HepG2 (cell line): Measurements from ENCODE around the gene ATE1. TPM values are rescaled to one million over a fixed set of nuclear protein-coding genes. Genes with fewer than 3 reads are reported as not detected.

Experiments
- ATAC-seq: fragments of 200-7000 bp; cut with Tn5 transposase; 3 replicates; pipeline ENCODE4 v1.9.1; 2020; ENCODE audit warnings: mild to moderate bottlenecking, moderate library complexity
- BruUV-seq: library from RNA; stranded (reverse); fragments of 400-500 nt; replicated peaks from 2 replicates; lab custom pipeline; 2021; lab: Mats Ljungman, UMichigan
- CTCF ChIA-PET: fragments of 300-600 bp; formaldehyde crosslinking; extraction: SDS; loops from one replicate; lab custom pipeline; 2021; ENCODE audit warnings: low total read pairs, inconsistent platforms, low intra/inter-chr PET ratio; lab: Yijun Ruan, JAX
- POLR2A ChIA-PET: fragments of 350-600 bp; sonication (Branson Sonifier 250); formaldehyde crosslinking; loops from one replicate; lab custom pipeline; 2020; ENCODE audit warnings: antibody characterized with exemption, inconsistent platforms; lab: Yijun Ruan, JAX
- DNase-seq: peaks from one replicate; pipeline ENCODE4 v3.0.0-alpha.2; 2015; ENCODE audit warnings: low spot score
- FAIRE-seq: peaks from 3 replicates; lab custom pipeline; 2011; peaks lifted over from hg19 to GRCh38; lab: Jason Lieb, UNC
- H2AFZ ChIP-seq: one replicate; pipeline ENCODE4 v1.6.1; 2011; ENCODE audit warnings: low read length, inconsistent platforms
- H3K27ac ChIP-seq: fragments of 300-600 bp; 3 replicates; pipeline ENCODE4 v1.8.0; 2011; ENCODE audit warnings: mixed run types, mild to moderate bottlenecking, mixed read lengths, low read length, inconsistent platforms; ENCODE audit not compliant: insufficient read depth; ENCODE audit errors: extremely low read length
- H3K27me3 ChIP-seq, 2 experiments: fragments of 200-600 bp in 1 of 2; 2 replicates in 1 of 2; 3 replicates in 1 of 2; pipeline versions ENCODE4 v1.6.0 to v1.8.0; 2011; ENCODE audit warnings: low read length in 2 of 2, mild to moderate bottlenecking in 2 of 2, moderate library complexity in 2 of 2, inconsistent platforms in 1 of 2; ENCODE audit not compliant: insufficient read depth in 2 of 2, control insufficient read depth in 1 of 2
- H3K36me3 ChIP-seq, 2 experiments: fragments of 200-600 bp in 1 of 2; replicated peaks in 1 of 2; 2 replicates in 1 of 2; 3 replicates in 1 of 2; pipeline versions ENCODE4 v1.5.1 to v1.8.0; 2011; ENCODE audit warnings: low read length in 2 of 2, inconsistent platforms in 1 of 2; ENCODE audit not compliant: insufficient read depth in 2 of 2, control insufficient read depth in 1 of 2
- H3K4me1 ChIP-seq: 2 replicates; pipeline ENCODE4 v1.5.1; 2012; ENCODE audit warnings: low read length, inconsistent platforms; ENCODE audit not compliant: insufficient read depth
- H3K4me2 ChIP-seq: 2 replicates; pipeline ENCODE4 v1.6.0; 2011; ENCODE audit warnings: low read depth, low read length, inconsistent platforms
- H3K4me3 ChIP-seq, 3 experiments: fragments of 200-600 bp in 1 of 3; sonication (generic), shearing (Covaris generic) in 1 of 3; replicated peaks in 1 of 3; 2 replicates each; pipeline ENCODE4 v1.5.1; 2011 to 2016; ENCODE audit warnings: low read length in 3 of 3, inconsistent platforms in 2 of 3, low read depth in 2 of 3, mild to moderate bottlenecking in 2 of 3, control low read depth in 1 of 3, mixed read lengths in 1 of 3; ENCODE audit not compliant: insufficient read depth in 1 of 3
- H3K79me2 ChIP-seq: one replicate; pipeline ENCODE4 v1.6.1; 2011; ENCODE audit warnings: low read length, inconsistent platforms; ENCODE audit not compliant: insufficient read depth
- H3K9ac ChIP-seq: 2 replicates; pipeline ENCODE4 v1.6.0; 2011; ENCODE audit warnings: mild to moderate bottlenecking, low read depth, low read length, inconsistent platforms; ENCODE audit not compliant: insufficient read depth
- H3K9me3 ChIP-seq: 2 replicates; pipeline ENCODE4 v1.5.1; 2012; ENCODE audit warnings: mild to moderate bottlenecking, low read length
- H4K20me1 ChIP-seq: 2 replicates; pipeline ENCODE4 v1.6.0; 2011; ENCODE audit warnings: inconsistent platforms, mild to moderate bottlenecking, low read length, moderate library complexity; ENCODE audit not compliant: insufficient read depth
- AGO1 ChIP-seq: fragments of 200-400 bp; formaldehyde crosslinking; IDR thresholded peaks from 2 replicates; pipeline ENCODE4 v1.6.1; 2017; ENCODE audit warnings: mild to moderate bottlenecking, low read depth, low read length, moderate library complexity; ENCODE audit not compliant: poor library complexity, severe bottlenecking
- AHDC1 ChIP-seq: sonication (generic); formaldehyde crosslinking; IDR thresholded peaks from 2 replicates; pipeline ENCODE4 v1.5.1; 2020; ENCODE audit warnings: mild to moderate bottlenecking, missing genetic modification reagents, borderline replicate concordance
- ATF5 ChIP-seq: sonication (generic); formaldehyde crosslinking; IDR thresholded peaks from 2 replicates; pipeline ENCODE4 v1.4.0; 2020; ENCODE audit warnings: mild to moderate bottlenecking, low read depth, missing genetic modification reagents
- ZBTB21 ChIP-seq: sonication (generic); formaldehyde crosslinking; IDR thresholded peaks from 2 replicates; pipeline ENCODE4 v1.4.0; 2020; ENCODE audit warnings: missing genetic modification reagents
- ZNF142 ChIP-seq: sonication (generic); formaldehyde crosslinking; IDR thresholded peaks from 2 replicates; pipeline ENCODE4 v1.4.0; 2020; ENCODE audit warnings: missing genetic modification reagents
- WGBS: methylation state at CpG from one replicate; pipeline ENCODE4 v1.1.6; 2017; ENCODE audit warnings: low lambda C conversion rate; 5-methylcytosine and 5-hydroxymethylcytosine counted together
- in situ Hi-C: cut with HindIII; loops from 2 replicates; pipeline ENCODE4 v1.10.0; 2017; ENCODE audit warnings: low pct_unique_long_range_greater_than_20kb; ENCODE audit not compliant: extremely low pct_ligation_motif_present
- intact Hi-C: fragments of 100-400 bp; cut with micrococcal nuclease; formaldehyde crosslinking; loops from one replicate; pipeline ENCODE4 v1.10.0; 2022; ENCODE audit not compliant: unreplicated experiment
- polyA plus RNA-seq, 8 experiments: library from polyadenylated mRNA; depleted of rRNA in 3 of 8; stranded (reverse) in 7 of 8; unstranded in 1 of 8; fragments of >200 nt; fragmentation: Illumina TruSeq in 4 of 8; extraction: Trizol in 4 of 8; gene quantifications; 2 replicates each; pipeline versions ENCODE4 v1.2.1 to v1.2.3, GENCODE V29; 2011 to 2016; ENCODE audit warnings: low read depth in 4 of 8, missing spikeins in 1 of 8, mixed read lengths in 1 of 8; ENCODE audit not compliant: insufficient read depth in 1 of 8
- total RNA-seq, 5 experiments: library from RNA; depleted of rRNA; stranded (reverse); fragments of >200 nt; fragmentation: Illumina TruSeq; extraction: Trizol; gene quantifications; 2 replicates each; pipeline ENCODE4 v1.2.3, GENCODE V29; 2016; ENCODE audit warnings: low read depth in 1 of 5

The ATE1 gene
- total and polyA plus RNA-seq, 2 of the 13 experiments (the other 11 are each of a cell fraction or from before 2014, with no cell fraction given), result 17.5 to 42.2 TPM

- ChIA-PET CTCF (no interaction called here), POLR2A (no interaction called here)
- DNase-seq, result no peak
- intact Hi-C loops, result no loop called here
- Histone ChIP-seq H2AFZ (no peak overlapping the region), H3K36me3 (peaks cover 4 to 38% of the 10 kb centered on the region in 2 experiments; a peak in 4 of 5 replicates), H3K4me2 (no peak overlapping the region), H3K9me3 (no peaks in the 10 kb centered on the region), H3K27ac (no peak overlapping the region), H3K4me1 (no peaks in the 10 kb centered on the region), H4K20me1 (no peaks in the 10 kb centered on the region), H3K9ac (no peak overlapping the region), H3K79me2 (no peaks in the 10 kb centered on the region), H3K4me3 (no peak overlapping the region), H3K27me3 (no peaks in the 10 kb centered on the region)
- no peak for FAIRE-seq
- TF ChIP-seq ZBTB21 (CRISPR knock-in tag) (no peak), AGO1 (no peak), ZNF142 (CRISPR knock-in tag) (no peak), ATF5 (CRISPR knock-in tag) (no peak), AHDC1 (CRISPR knock-in tag) (no peak)
- in situ Hi-C loops, result no loop called here
- BruUV-seq, result no TSS peak
- no peak for ATAC-seq
- 93% methylated on average over 3 of the region's 3 CpGs for WGBS
Observed at GRCh38 chr10:121959671-121960070, 31.8 kb upstream of the ATE1 start.
